ELF-1 (cell line): ENCODE results near the gene MC2R.

ENCODE experiments used
- DNase-seq: peaks from one replicate; pipeline ENCODE4 v3.0.0-alpha.2; 2016; ENCODE audit warnings: low read depth, low spot score

MC2R gene

GRCh38 chr18:13915391-13915790 lies at the start of gene MC2R:
MC2R (minus strand) TSS chr18:13915536; CDS start chr18:13885518, 30,018 bp downstream.
- DNase-seq, result no peak

DNA sequence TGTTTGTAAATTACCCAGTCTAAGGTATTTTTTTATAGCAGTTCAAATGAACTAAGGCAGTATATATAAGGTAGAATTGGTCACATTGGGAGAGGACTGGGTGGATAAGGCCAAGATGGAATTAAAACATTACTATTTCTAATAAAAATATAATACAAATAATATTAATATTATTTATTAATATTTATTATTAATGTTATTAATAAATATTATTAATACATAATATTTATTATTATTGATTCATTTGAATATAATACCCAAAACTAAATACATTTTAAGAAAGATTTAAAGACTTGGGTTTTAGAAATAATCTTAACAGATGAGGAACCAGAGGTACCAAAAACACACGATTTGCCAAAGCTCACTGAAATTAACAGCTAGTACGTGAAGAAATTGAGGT lies 30.5 kb upstream of the MC2R start:
- no peak for DNase-seq

GRCh38 chr18:13943338-13943737 lies 28.0 kb upstream of the MC2R start:
- no peak for DNase-seq

DNA sequence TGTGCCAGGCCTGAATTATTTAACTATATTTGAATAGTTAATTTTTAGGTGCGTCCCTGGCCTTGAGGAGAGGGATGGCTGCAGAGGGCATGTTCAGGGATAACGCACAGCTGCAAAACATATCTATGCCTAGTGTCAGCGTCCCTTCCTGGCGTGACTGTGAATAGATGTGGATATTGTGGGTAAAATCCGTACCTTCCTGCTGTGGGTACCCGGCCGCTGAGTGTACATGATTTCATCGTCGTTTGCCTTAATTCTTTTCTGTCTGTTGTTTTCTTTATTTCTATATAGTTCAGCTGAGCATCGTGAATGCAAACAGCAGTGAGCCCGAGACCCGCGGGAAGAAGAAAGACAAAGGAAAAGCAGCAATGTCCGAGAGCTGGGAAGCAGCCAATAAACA lies 25.0 kb upstream of the MC2R start:
- DNase-seq, result no peak

DNA sequence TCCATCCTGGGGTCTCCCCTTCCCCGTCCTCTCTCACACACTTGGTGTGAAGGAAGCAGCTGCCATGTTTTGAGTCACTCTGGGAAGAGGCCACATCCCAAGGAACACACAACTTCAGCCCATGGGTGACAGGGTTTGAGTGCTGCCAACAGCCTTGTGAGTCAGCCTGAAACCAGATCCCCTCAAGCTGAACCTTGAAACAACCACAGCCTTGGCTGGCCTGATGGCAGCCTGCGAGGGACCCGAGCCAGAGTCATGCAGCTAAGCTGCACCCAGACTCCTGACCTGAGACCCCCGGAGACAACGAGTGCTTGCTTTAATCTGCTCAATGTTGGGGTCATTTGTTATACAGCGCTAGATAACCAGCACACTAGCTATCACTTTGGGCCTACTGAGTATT lies 19.3 kb upstream of the MC2R start:
- no peak for DNase-seq

- DNase-seq, result no peak
Measured at GRCh38 chr18:13934058-13934457, 18.7 kb upstream of the MC2R start.

DNA sequence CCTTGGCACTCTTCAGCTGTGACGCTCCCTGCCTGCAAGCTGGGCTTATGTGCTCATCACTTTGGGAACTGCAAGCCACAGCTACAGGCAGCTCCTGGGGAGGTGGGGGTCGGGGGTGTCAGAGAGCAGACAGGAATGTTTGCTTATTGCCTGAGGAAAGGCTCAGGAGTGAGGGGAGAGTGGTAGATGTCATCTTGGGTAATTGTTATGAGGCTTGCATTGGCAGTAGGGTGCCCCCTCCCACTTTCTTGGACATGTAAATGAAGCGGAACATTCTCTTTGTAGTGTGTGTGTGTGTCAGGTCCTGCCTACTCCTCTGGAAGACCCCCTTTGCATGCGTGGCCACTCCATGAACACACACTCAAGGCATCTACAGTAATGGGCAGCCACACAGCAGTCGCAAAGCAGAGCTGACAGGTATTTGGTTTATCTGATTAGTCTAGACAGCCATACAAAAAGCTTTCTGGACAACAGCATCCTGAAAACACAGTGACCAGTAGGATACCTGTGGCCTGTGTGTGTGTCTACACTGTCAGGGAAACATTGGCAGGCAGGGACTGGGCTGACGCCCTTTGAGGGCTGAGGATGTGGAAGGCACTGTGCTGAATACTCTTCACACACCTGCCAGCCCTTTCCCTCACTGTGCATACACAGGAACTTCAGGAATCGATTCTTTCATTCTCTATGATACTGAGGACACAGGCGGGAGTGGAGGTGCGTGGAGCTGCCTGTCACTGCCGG lies 17.1 kb upstream of the MC2R start:
- DNase-seq, result peak; percentile 84

DNA sequence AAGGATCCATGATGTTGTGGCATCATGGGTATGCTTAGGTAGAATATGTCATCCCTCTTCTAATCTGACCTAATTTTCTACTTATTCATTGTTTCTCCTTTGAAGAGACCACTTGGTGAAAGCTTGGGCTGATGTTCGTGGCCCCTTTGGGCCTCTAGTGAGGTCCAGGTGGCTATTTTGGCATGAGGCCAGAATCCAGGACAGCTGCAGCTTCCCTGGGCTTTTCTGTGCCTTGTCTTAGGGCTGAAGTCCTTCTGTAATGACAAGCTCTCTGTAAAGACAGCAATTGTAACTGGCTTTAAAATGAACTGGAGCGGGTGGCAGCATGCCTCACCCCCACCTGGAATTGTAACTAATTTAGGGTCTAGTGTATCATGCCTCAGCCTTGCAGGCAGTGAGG lies 15.6 kb upstream of the MC2R start:
- no peak for DNase-seq

- DNase-seq, result no peak
Measured at GRCh38 chr18:13923221-13923620, 7.9 kb upstream of the MC2R start.

- DNase-seq, result no peak
Measured at GRCh38 chr18:13918898-13919297, 3.6 kb upstream of the MC2R start.

DNA sequence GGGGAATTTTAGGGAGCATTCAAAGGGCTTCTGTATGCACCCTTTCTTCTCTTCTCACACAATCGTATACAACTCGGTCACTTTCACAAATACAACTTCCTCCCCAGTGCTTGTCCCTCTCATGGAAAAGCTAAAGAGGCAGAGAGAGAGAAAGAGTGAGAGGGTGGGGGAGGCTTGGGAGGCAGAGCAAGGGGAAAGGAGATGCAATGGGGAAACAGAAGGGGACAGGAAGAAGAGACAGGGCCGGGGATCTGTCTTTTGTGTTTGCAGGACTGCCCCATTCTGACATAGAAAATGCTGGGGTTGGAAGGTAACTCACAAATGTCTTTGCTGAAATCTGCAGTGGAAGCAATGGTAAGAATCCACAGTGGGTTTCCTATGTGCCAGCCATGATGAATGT lies 2.1 kb upstream of the MC2R start:
- no peak for DNase-seq

- peak; percentile 63 for DNase-seq
Measured at GRCh38 chr18:13916559-13916958, 1.2 kb upstream of the MC2R start.

DNA sequence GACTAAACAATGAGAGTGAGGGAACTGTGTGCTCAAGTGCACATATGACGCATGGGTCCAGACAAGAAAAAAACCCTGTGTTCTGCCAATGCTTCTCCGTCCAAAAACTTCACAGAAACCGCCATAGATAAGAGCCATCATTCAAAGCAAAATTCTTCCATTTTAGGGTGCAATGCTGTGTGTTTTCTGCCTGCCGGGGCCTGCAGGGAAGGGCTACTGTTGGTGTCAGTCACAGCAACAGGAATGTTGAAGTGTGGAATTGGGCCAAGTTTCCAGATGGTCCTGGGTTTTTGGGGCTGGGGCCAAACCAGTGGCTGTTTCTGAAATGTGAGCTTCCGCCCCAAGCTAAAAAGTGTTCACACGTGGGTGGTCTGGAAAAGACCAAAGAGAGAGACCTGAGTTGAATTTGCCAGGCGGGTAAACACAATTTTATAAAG lies 677 bp upstream of the MC2R start:
- no peak for DNase-seq

GRCh38 chr18:13914756-13915155 lies 580 bp downstream of the MC2R start:
- no peak for DNase-seq

DNA sequence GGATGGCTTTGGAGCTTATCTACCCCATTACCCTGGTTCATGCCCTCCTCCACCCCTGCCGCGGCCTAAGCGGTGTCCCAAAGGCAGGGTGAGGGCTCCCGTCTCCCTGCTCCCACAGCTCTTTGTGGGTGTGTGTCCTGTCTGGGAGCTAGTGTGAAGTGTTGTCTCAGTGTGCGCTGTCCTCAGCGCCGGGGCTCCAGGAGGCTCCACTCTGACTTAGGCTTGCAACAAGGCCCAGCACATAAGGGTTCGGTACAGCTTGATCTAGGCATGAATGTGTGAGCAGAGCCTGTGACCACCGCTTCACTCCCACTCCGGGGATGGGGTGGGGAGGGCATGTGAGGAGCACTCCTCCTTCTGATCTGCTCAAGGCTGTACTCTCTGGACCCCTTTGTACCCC lies 1.2 kb downstream of the MC2R start:
- DNase-seq, result no peak

GRCh38 chr18:13913205-13913604 lies 2.1 kb downstream of the MC2R start:
- DNase-seq, result no peak

GRCh38 chr18:13912601-13913000 lies 2.7 kb downstream of the MC2R start:
- no peak for DNase-seq

DNA sequence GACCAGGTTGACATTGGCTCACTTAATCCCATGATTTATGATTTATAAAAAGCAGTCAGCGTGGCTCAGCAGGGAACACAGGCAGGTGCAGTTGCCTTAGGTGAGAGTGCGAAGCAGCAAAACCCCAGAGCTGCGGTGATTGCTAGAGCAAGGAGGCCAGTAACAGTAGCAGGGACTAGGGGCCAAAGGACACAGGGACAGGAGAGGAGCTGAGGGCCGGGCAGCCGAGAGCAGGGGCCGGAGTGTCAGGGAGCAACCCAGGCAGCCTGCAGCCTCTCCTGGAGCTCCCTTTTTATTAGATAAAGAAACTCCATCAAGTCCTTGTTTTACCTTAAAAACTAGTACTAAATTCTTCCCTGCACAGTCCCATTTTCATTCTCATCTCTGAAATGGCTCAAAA lies 4.3 kb downstream of the MC2R start:
- DNase-seq, result no peak

DNA sequence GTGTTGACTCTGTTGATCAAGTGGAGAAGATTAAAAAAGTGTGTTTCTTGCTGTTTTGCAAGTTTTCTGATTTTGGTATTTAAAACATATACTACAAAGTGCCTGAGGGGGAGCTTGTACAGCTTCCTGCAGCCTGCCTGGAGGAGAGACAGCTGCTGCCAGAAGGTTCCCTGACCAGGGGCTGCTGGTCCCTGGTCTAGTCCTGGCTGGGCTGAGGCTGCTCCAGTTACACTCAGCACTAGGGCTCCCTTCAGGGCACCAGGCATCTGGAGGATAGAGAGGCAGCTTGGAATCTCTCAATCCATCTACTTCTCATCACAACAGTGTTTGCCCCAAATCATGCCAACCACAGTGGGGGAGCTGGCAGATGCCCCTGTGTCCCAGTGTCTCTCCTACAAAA lies 4.8 kb downstream of the MC2R start:
- DNase-seq, result no peak

DNA sequence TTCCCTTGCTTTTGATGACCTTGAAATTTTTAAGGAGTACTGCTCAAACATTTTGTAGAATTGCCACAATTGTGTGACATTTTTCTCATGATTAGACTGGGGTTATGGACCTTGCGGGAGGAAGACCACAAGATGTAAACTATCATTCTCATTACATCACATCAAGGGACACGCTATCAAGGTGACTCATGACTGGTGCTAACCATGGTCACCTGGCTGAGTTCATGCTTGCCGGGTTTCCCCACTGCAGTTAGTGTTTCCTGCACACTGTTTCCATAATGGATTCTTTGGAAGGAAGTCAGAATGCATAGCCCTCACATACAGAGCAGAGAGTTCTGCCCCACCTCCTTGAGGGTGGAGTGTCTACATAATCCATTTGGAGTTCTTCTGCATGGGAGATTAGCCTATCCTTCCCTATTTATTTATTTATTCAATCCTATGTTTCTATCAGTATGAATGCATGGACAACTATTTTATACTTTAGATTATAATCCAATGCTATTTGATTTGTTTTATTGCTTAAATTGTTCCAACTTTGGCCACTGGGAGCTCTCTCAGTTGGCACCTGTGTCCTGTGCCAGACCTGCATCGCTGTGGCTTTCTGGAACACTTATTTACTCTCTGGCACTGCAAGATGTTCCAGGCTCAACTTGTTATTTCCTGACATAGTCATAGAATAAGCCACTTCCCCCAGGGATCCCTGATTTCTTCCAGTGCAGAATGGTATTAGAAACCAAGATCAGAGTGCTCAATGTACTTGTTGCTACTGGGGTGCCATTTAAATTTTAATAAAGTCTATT lies 6.0 kb downstream of the MC2R start:
- no peak for DNase-seq

DNA sequence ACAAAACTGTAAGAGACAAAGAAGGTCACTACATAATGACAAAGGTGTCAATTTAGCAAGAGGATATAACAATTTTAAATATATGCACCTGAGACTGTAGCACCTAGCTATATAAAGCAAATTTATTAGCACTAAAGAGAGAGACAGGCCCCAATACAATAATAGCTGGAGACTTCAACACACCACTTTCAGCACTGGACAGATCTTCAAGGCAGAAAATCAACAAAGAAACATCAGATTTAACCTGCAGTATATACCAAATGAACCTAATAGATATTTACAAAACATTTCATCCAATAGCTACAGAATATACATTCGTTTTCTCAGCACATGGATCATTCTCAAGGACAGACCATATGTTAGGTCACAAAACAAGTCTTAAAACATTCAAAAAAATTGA lies 14.7 kb downstream of the MC2R start:
- no peak for DNase-seq

GRCh38 chr18:13895505-13896033 lies 19.8 kb downstream of the MC2R start:
- DNase-seq, result no peak

DNA sequence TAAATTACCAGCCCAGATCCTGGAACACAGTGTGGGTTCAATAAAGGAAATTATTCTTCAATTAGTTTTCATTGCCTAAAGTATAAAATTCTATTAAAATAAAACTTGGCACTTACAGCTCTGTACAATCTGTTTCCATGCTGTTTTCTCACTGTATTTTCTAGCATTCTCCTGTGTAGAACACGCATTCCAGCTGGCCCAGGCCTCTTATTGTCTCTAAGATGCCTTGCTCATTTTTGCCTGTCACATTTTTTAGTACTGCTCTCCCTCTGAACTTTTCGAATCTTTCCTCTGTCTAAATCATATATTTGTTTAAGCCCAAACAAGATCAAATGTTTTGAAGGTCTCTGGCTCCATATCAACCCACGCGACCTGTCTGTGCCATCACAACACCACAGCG lies 20.8 kb downstream of the MC2R start:
- DNase-seq, result no peak
